GM23338 (cell line): ENCODE results near the gene APP.

Source experiments
- CREB1 ChIP-seq: fragments of 250-450 bp; sonication (Bioruptor Pico); IDR thresholded peaks from 2 replicates; pipeline ENCODE4 v1.5.0; 2020; ENCODE audit warnings: low read depth, mild to moderate bottlenecking, moderate library complexity
- CTCF ChIP-seq, 2 experiments: fragments of 200-600 bp in 1 of 2; sonication (generic) in 1 of 2; conservative IDR thresholded peaks; 2 replicates each; pipeline versions ENCODE4 v1.5.1 to v1.6.1; 2016 to 2017; ENCODE audit warnings: antibody characterized with exemption in 2 of 2, low read depth in 2 of 2, mild to moderate bottlenecking in 2 of 2, moderate library complexity in 1 of 2
- ETS1 ChIP-seq: IDR thresholded peaks from 2 replicates; pipeline ENCODE4 v1.6.1; 2016; ENCODE audit warnings: antibody characterized with exemption
- EZH2 ChIP-seq: fragments of 200-600 bp; sonication (generic); IDR thresholded peaks from one replicate; pipeline ENCODE4 v1.8.0; 2017; ENCODE audit warnings: antibody characterized with exemption, mild to moderate bottlenecking, low read depth; ENCODE audit not compliant: unreplicated experiment
- EZH2phosphoT487 ChIP-seq: fragments of 200-600 bp; sonication (generic); IDR thresholded peaks from one replicate; pipeline ENCODE4 v1.8.1; 2018; ENCODE audit warnings: antibody characterized with exemption; ENCODE audit not compliant: unreplicated experiment
- JUNB ChIP-seq: IDR thresholded peaks from one replicate; pipeline ENCODE4 v1.6.1; 2016; ENCODE audit warnings: antibody characterized with exemption; ENCODE audit not compliant: unreplicated experiment
- NANOG ChIP-seq: IDR thresholded peaks from 2 replicates; pipeline ENCODE4 v1.6.1; 2016; ENCODE audit warnings: antibody characterized with exemption, borderline replicate concordance
- POLR2AphosphoS5 ChIP-seq: IDR thresholded peaks from 2 replicates; pipeline ENCODE4 v1.6.1; 2016; ENCODE audit warnings: antibody characterized with exemption, low read depth
- REST ChIP-seq: IDR thresholded peaks from one replicate; pipeline ENCODE4 v1.6.1; 2018; ENCODE audit warnings: antibody characterized with exemption; ENCODE audit not compliant: unreplicated experiment
- STAT1 ChIP-seq: IDR thresholded peaks from one replicate; pipeline ENCODE4 v1.6.1; 2016; ENCODE audit warnings: antibody characterized with exemption; ENCODE audit not compliant: unreplicated experiment
- ZNF114 ChIP-seq: fragments of 250-450 bp; sonication (Bioruptor Pico); IDR thresholded peaks from 2 replicates; pipeline ENCODE4 v1.5.0; 2020; ENCODE audit warnings: mild to moderate bottlenecking, moderate library complexity
- ZNF331 ChIP-seq: fragments of 250-450 bp; sonication (Bioruptor Pico); IDR thresholded peaks from 2 replicates; pipeline ENCODE4 v1.5.0; 2020; ENCODE audit warnings: low read depth, mild to moderate bottlenecking, moderate library complexity
- ZNF462 ChIP-seq: fragments of 250-450 bp; sonication (Bioruptor Pico); IDR thresholded peaks from 2 replicates; pipeline ENCODE4 v1.5.0; 2020; ENCODE audit warnings: mild to moderate bottlenecking, moderate library complexity

- TF ChIP-seq EZH2 (no peak), CTCF (conservative IDR thresholded peaks at IDR 0.05; ENCODE audit: low read depth in 2 of 2) (no peak), ETS1 (no peak), EZH2phosphoT487 (no peak), POLR2AphosphoS5 (no peak), REST (no peak), CREB1 (CRISPR knock-in tag) (no peak), JUNB (no peak), ZNF462 (CRISPR knock-in tag) (no peak), ZNF331 (CRISPR knock-in tag) (no peak), NANOG (no peak), STAT1 (no peak), ZNF114 (CRISPR knock-in tag) (no peak)
Observed at GRCh38 chr21:26096494-26097371, 73.8 kb downstream of the APP start.
